Adrenal gland (tissue), 12 donors: ENCODE data around the gene MAP3K9. TPM values are rescaled to one million over a fixed set of nuclear protein-coding genes. Genes with fewer than 3 reads are reported as not detected.
A peak's percentile ranks its signal among the peaks of the same experiment; 100 is the strongest.

Source experiments
- DNase-seq, 7 donors: peaks; one replicate each; pipeline ENCODE4 v3.0.0-alpha.2; 2019 to 2020
- H3K27ac ChIP-seq, 5 donors: fragments of 200-600 bp; sonication (generic) in 4 of 5; 1 replicate in 3 of 5; 2 replicates in 2 of 5; pipeline versions ENCODE4 v1.5.1 to v1.8.0; 2016 to 2020; ENCODE audit warnings: mild to moderate bottlenecking in 1 of 5
- H3K27me3 ChIP-seq: fragments of 200-600 bp; 2 replicates; pipeline ENCODE4 v1.8.0; 2021
- H3K36me3 ChIP-seq, 2 donors: fragments of 200-600 bp; replicated peaks in 1 of 2; 1 replicate in 1 of 2; 2 replicates in 1 of 2; pipeline versions ENCODE4 v1.5.1 to v1.8.0; 2018 to 2022
- H3K4me1 ChIP-seq, 2 donors: fragments of 200-600 bp; replicated peaks in 1 of 2; 1 replicate in 1 of 2; 2 replicates in 1 of 2; pipeline versions ENCODE4 v1.5.1 to v1.8.0; 2018 to 2021
- H3K4me3 ChIP-seq, 4 donors: fragments of 200-600 bp; sonication (generic) in 3 of 4; one replicate each; pipeline ENCODE4 v1.5.1; 2016 to 2018
- H3K9me3 ChIP-seq, 3 donors: fragments of 200-600 bp; sonication (generic) in 1 of 3; replicated peaks in 1 of 3; 1 replicate in 2 of 3; 2 replicates in 1 of 3; pipeline versions ENCODE4 v1.5.1 to v1.8.0; 2016 to 2021
- POLR2A ChIP-seq, 2 donors: fragments of 450-650 bp; IDR thresholded peaks; one replicate each; pipeline ENCODE4 v1.6.1; 2017; ENCODE audit warnings: antibody characterized with exemption in 2 of 2, mild to moderate bottlenecking in 2 of 2, moderate library complexity in 1 of 2
- WGBS, 4 donors: extraction: QIAGEN DNeasy Blood & Tissue Kit in 2 of 4; methylation state at CpG; one replicate each; pipeline versions ENCODE4 v1.1.5 to v1.1.7; 2013 to 2017; 5-methylcytosine and 5-hydroxymethylcytosine counted together
- intact Hi-C, 2 donors: fragments of 100-400 bp; cut with DNase I; formaldehyde crosslinking; loops; one replicate each; pipeline versions ENCODE4 v1.14.1 to v1.15.0; 2022 to 2023
- polyA plus RNA-seq, 3 donors: library from polyadenylated mRNA; stranded (reverse); fragments of 200-250 nt in 2 of 3; fragments of 350-450 nt in 1 of 3; fragmentation: Illumina TruSeq in 1 of 3; extraction: RNeasy Lipid Tissue Mini Kit (QIAGEN cat#74804) in 1 of 3; gene quantifications; one replicate each; pipeline ENCODE4 v1.2.3, GENCODE V29; 2013 to 2014
- total RNA-seq, 9 donors: library from RNA; depleted of rRNA in 4 of 9; stranded (reverse); fragments of >200 nt in 4 of 9; fragments of 120-200 nt in 1 of 9; fragmentation: NEBNext Ultra II Directional in 1 of 9; extraction: Animal tissue kit (Norgen Biotek cat#: 25700) in 1 of 9; gene quantifications; one replicate each; pipeline versions ENCODE4 v1.1.0 to v1.2.4, GENCODE V29; 2013 to 2023
- TF ChIP-seq, protein P1 (sequence below), 6 experiments: fragments of 450-650 bp in 4 of 6; fragments of 200-600 bp in 2 of 6; sonication (generic) in 1 of 6; IDR thresholded peaks; 1 replicate in 5 of 6; 2 replicates in 1 of 6; pipeline versions ENCODE4 v1.5.1 to v1.8.0; 2016 to 2021; ENCODE audit warnings: antibody characterized with exemption in 6 of 6, mild to moderate bottlenecking in 2 of 6, moderate library complexity in 1 of 6
- donor health status: healthy with polysubstance abuse.
- donor health status: Bipolar disorder and iron deficiency.
- donor health status: DM: yes; HTN: yes; CAD: no.
- donor health status: DM: no; HTN: no; CAD: no.
- donor health status: DM: no; HTN: no; CAD: no.
- donor health status: DM: yes; HTN: yes; CAD: no.

Gene MAP3K9
- total and polyA plus RNA-seq, 12 donors = 0.67 to 6.7 (median 2.9) TPM

DNA sequence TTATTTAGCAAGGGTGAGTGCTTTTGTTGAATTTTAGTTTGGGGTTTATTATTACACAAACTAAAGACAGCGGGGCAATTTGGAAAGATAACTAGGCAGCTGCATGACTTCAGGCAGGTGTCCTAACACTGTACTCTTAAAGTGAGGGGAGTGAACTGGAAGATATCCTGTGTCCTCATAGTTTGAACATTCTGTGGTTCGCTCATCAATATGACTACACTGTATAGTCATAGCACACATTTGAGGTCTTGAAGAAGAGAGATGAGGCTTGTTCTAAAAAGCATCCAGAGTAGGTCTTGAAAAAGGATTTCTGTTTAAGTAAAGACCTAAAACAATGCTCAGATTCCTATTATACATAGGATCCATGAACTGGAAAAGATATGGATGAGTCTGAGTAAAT lies 1.7 kb upstream of the MAP3K9 start:
- Histone ChIP-seq H3K4me3 (no peak overlapping the region), H3K27me3 (no peaks in the 10 kb centered on the region), H3K4me1 (peaks cover 0 to 4% of the 10 kb centered on the region in 2 donors), H3K9me3 (no peaks in the 10 kb centered on the region), H3K27ac (no peak overlapping the region), H3K36me3 (no peaks in the 10 kb centered on the region)
- no peak for TF ChIP-seq POLR2A (IDR thresholded peaks at IDR 0.05)
- TF ChIP-seq, protein P1, sequence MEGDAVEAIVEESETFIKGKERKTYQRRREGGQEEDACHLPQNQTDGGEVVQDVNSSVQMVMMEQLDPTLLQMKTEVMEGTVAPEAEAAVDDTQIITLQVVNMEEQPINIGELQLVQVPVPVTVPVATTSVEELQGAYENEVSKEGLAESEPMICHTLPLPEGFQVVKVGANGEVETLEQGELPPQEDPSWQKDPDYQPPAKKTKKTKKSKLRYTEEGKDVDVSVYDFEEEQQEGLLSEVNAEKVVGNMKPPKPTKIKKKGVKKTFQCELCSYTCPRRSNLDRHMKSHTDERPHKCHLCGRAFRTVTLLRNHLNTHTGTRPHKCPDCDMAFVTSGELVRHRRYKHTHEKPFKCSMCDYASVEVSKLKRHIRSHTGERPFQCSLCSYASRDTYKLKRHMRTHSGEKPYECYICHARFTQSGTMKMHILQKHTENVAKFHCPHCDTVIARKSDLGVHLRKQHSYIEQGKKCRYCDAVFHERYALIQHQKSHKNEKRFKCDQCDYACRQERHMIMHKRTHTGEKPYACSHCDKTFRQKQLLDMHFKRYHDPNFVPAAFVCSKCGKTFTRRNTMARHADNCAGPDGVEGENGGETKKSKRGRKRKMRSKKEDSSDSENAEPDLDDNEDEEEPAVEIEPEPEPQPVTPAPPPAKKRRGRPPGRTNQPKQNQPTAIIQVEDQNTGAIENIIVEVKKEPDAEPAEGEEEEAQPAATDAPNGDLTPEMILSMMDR (IDR thresholded peaks at IDR 0.05) = no peak
- intact Hi-C loops = loop anchor here in 1 of 2 donors (10.0 kb wide), 1 partner anchor 206 kb away; the partner anchor contains the start of gene MED6
- no peak for DNase-seq
- 95 to 97% (median 96%) methylated on average over 2 of the region's 2 CpGs for WGBS, 4 donors

DNA sequence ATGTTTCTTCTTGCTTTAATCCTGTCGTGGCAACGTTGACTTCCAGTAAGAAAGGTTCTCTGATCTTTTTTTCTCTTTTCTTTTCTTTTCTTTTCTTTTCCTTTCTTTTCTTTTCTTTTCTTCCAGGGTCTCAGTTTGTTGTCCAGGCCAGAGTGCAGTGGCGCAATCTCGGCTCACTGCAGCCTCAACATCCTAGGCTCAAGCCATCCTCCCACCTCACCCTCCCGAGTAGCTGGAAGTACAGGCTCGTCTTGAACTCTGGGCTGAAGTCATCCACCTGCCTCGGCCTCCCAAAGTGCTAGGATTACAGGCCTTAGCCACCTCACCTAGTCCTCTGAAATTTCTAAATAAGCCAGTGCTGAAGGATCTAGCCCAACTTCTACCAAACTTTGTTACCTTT lies 1.3 kb upstream of the MAP3K9 start:
- no peaks in the 10 kb centered on the region for H3K36me3 ChIP-seq
- no peak for TF ChIP-seq POLR2A (IDR thresholded peaks at IDR 0.05)
- H3K4me1 ChIP-seq = peaks cover 0 to 4% of the 10 kb centered on the region in 2 donors
- no peak for DNase-seq
- H3K9me3 ChIP-seq = no peaks in the 10 kb centered on the region
- intact Hi-C loops = loop anchor here in 1 of 2 donors (10.0 kb wide), 1 partner anchor 206 kb away; the partner anchor contains the start of gene MED6
- H3K4me3 ChIP-seq = no peak overlapping the region
- H3K27ac ChIP-seq = no peak overlapping the region
- no peaks in the 10 kb centered on the region for H3K27me3 ChIP-seq
- WGBS, 4 donors = 56 to 59% (median 58%) methylated on average over 7 of the region's 7 CpGs

DNA sequence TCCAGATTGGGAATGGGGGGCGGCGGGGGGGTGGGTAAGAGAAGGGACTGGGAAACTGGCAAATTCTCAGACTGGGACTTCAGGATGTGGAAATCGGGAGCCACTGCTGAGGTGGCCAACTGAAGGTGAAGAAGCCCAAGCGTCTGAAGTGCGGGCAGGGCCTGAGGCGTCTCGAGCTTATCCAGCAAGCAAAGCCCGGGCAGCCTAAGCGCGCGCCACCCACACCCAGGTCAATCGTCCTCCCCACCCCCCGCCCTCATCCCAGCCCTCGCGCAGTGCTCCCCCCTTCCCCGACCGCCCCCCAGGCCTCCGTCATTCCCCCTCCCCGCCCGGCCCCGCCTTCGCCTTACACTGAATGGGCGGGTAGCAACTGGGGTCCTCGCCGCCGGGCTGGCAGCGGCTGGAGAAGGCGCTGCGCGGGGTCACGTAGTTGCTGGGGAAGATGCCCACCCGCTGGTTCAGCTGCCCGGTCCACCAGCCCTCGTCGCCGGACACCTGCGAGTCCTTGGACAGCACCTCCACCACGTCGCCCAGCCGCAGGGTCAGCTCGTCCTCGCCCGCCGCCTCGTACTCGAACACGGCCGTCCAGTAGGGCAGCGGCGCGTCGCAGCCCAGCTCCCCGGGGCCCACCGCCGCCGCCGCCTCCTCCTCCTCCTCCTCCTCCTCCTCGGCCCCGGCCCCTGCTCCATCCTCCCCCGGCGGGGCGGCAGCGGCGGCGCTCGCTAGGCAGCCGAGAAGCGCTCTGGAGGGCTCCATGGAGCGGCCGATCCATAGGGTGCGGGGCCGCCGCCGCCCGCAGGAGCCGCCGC lies 693 bp downstream of the MAP3K9 start:
- Histone ChIP-seq H3K4me3 (peak overlapping the region in 3 of 4 donors; percentile 38 to 89 (median 89)), H3K27ac (peak overlapping the region in 4 of 5 donors; percentile 44 to 90 (median 67)), H3K4me1 (peaks cover 0 to 4% of the 10 kb centered on the region in 2 donors), H3K27me3 (no peaks in the 10 kb centered on the region), H3K36me3 (no peaks in the 10 kb centered on the region), H3K9me3 (no peaks in the 10 kb centered on the region)
- intact Hi-C loops = no loop called here
- peak; percentile 27 to 60 (median 33) for DNase-seq
- 1 to 3% (median 1%) methylated on average over 12 to 75 of the region's 77 CpGs for WGBS, 4 donors
- no peak for TF ChIP-seq POLR2A (IDR thresholded peaks at IDR 0.05)
- TF ChIP-seq, protein P1 (IDR thresholded peaks at IDR 0.05) = no peak

DNA sequence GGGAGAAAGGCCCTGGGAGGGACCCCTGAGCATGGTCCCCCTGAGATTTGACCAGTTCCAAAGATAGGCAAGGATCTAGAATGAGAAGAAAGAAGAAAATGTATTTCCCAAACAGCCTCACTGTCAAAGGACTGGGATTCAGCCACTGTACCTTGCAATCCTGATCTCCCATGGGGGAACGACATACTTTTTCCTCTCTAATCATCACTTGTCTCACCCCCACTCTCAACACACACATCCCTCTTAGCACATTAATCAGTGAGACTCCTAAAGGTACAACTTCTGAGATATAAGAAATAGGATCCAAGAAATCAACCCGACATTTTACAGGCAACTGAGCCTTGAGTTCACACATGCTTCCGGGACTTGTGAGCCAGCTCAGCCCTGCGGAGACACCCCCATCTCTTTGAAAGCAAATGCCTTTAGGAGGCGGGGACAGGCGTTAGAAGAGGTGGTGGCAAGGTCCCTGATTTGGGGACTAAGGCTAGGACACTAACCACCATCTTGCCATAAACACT lies 1.4 kb downstream of the MAP3K9 start:
- Histone ChIP-seq H3K4me1 (peaks cover 0 to 4% of the 10 kb centered on the region in 2 donors), H3K36me3 (no peaks in the 10 kb centered on the region), H3K9me3 (no peaks in the 10 kb centered on the region), H3K27ac (no peak overlapping the region), H3K4me3 (peak overlapping the region in 2 of 4 donors; percentile 89), H3K27me3 (no peaks in the 10 kb centered on the region)
- peak in 4 of 7 donors; percentile 17 to 36 (median 29) for DNase-seq
- intact Hi-C loops = no loop called here
- 4 to 9% (median 8%) methylated on average over 6 of the region's 6 CpGs for WGBS, 4 donors
- no peak for TF ChIP-seq POLR2A (IDR thresholded peaks at IDR 0.05)
- TF ChIP-seq, protein P1 (IDR thresholded peaks at IDR 0.05) = no peak
